Uterus (tissue), 4 donors: ENCODE data around the gene KIAA0232. TPM values are rescaled to one million over a fixed set of nuclear protein-coding genes. Genes with fewer than 3 reads are reported as not detected.

Source experiments
- DNase-seq, 2 donors: peaks; one replicate each; pipeline ENCODE4 v3.0.0-alpha.2; 2019 to 2020
- H3K27ac ChIP-seq, 2 donors: fragments of 200-600 bp; sonication (generic); 1 replicate in 1 of 2; 2 replicates in 1 of 2; pipeline ENCODE4 v1.5.1; 2016 to 2018
- H3K27me3 ChIP-seq, 2 donors: fragments of 200-600 bp; sonication (generic); one replicate each; pipeline ENCODE4 v1.5.1; 2018 to 2019; ENCODE audit warnings: control low read depth in 1 of 2
- H3K36me3 ChIP-seq, 2 donors: fragments of 200-600 bp; sonication (generic); one replicate each; pipeline ENCODE4 v1.5.1; 2019; ENCODE audit warnings: control low read depth in 1 of 2
- H3K4me1 ChIP-seq, 2 donors: fragments of 200-600 bp; sonication (generic); one replicate each; pipeline ENCODE4 v1.5.1; 2018 to 2019; ENCODE audit warnings: control low read depth in 1 of 2
- H3K4me3 ChIP-seq, 2 donors: fragments of 200-600 bp; sonication (generic); 1 replicate in 1 of 2; 2 replicates in 1 of 2; pipeline ENCODE4 v1.5.1; 2018 to 2019; ENCODE audit warnings: mild to moderate bottlenecking in 1 of 2
- H3K9me3 ChIP-seq, 2 donors: fragments of 200-600 bp; sonication (generic); one replicate each; pipeline ENCODE4 v1.5.1; 2019; ENCODE audit warnings: control low read depth in 1 of 2
- CTCF ChIP-seq, 4 experiments: fragments of 200-600 bp in 2 of 4; fragments of 450-650 bp in 2 of 4; sonication (generic) in 2 of 4; IDR thresholded peaks; one replicate each; pipeline ENCODE4 v1.5.1; 2016 to 2019; ENCODE audit warnings: antibody characterized with exemption in 4 of 4, mild to moderate bottlenecking in 2 of 4, moderate library complexity in 1 of 4
- POLR2A ChIP-seq, 2 donors: fragments of 450-650 bp; IDR thresholded peaks; one replicate each; pipeline ENCODE4 v1.6.1; 2016; ENCODE audit warnings: antibody characterized with exemption in 2 of 2, mild to moderate bottlenecking in 1 of 2, moderate library complexity in 1 of 2
- intact Hi-C: fragments of 100-400 bp; cut with DNase I; formaldehyde crosslinking; loops from one replicate; pipeline ENCODE4 v1.15.1; 2023; ENCODE audit warnings: low total_unique reads
- total RNA-seq, 4 donors: library from RNA; depleted of rRNA in 3 of 4; stranded (reverse); fragments of >200 nt in 3 of 4; gene quantifications; one replicate each; pipeline versions ENCODE4 v1.1.0 to v1.2.4, GENCODE V29; 2014 to 2023
- donor health status: DM: yes; HTN: yes; CAD: no.

KIAA0232 gene
- total RNA-seq, 4 donors from 2014 or later = 13.8 to 78.8 (median 43.4) TPM

GRCh38 chr4:6858997-6859396 is 76.5 kb downstream of the KIAA0232 start:
- no peaks in the 10 kb centered on the region for H3K9me3 ChIP-seq
- no peaks in the 10 kb centered on the region for H3K27me3 ChIP-seq
- H3K4me3 ChIP-seq = no peak overlapping the region
- intact Hi-C loops = no loop called here
- no peak overlapping the region for H3K27ac ChIP-seq
- peaks cover 0 to 7% of the 10 kb centered on the region in 2 donors for H3K4me1 ChIP-seq
- no peak for DNase-seq
- TF ChIP-seq POLR2A (IDR thresholded peaks at IDR 0.05) (no peak), CTCF (IDR thresholded peaks at IDR 0.05) (no peak)
- H3K36me3 ChIP-seq = no peaks in the 10 kb centered on the region

- no peak overlapping the region for H3K4me3 ChIP-seq
- no peaks in the 10 kb centered on the region for H3K9me3 ChIP-seq
- no peak overlapping the region for H3K27ac ChIP-seq
- intact Hi-C loops = no loop called here
- H3K4me1 ChIP-seq = peaks cover 0 to 7% of the 10 kb centered on the region in 2 donors
- no peaks in the 10 kb centered on the region for H3K36me3 ChIP-seq
- no peak for DNase-seq
- TF ChIP-seq POLR2A (IDR thresholded peaks at IDR 0.05) (no peak), CTCF (IDR thresholded peaks at IDR 0.05) (no peak)
- H3K27me3 ChIP-seq = no peaks in the 10 kb centered on the region
Measured at GRCh38 chr4:6859543-6859942, 77.0 kb downstream of the KIAA0232 start.

- H3K4me1 ChIP-seq = no peaks in the 10 kb centered on the region
- H3K27me3 ChIP-seq = no peaks in the 10 kb centered on the region
- H3K36me3 ChIP-seq = no peaks in the 10 kb centered on the region
- DNase-seq = no peak
- H3K9me3 ChIP-seq = no peaks in the 10 kb centered on the region
- intact Hi-C loops = no loop called here
- TF ChIP-seq POLR2A (IDR thresholded peaks at IDR 0.05) (no peak), CTCF (IDR thresholded peaks at IDR 0.05) (no peak)
- no peak overlapping the region for H3K4me3 ChIP-seq
- no peak overlapping the region for H3K27ac ChIP-seq
Measured at GRCh38 chr4:6868386-6868785, 85.9 kb downstream of the KIAA0232 start.

- TF ChIP-seq CTCF (IDR thresholded peaks at IDR 0.05) (no peak), POLR2A (IDR thresholded peaks at IDR 0.05) (no peak)
- Histone ChIP-seq H3K27me3 (no peaks in the 10 kb centered on the region), H3K4me1 (no peaks in the 10 kb centered on the region), H3K36me3 (no peaks in the 10 kb centered on the region), H3K9me3 (no peaks in the 10 kb centered on the region), H3K27ac (no peak overlapping the region), H3K4me3 (no peak overlapping the region)
- intact Hi-C loops = loop anchor here (5.0 kb wide), 1 partner anchor 148 kb away; no protein-coding TSS in a partner anchor
- no peak for DNase-seq
Measured at GRCh38 chr4:6869944-6870343, 87.4 kb downstream of the KIAA0232 start.

GRCh38 chr4:6873291-6873690 is 90.8 kb downstream of the KIAA0232 start:
- DNase-seq = no peak
- H3K4me1 ChIP-seq = no peaks in the 10 kb centered on the region
- no peak overlapping the region for H3K27ac ChIP-seq
- no peak overlapping the region for H3K4me3 ChIP-seq
- TF ChIP-seq POLR2A (IDR thresholded peaks at IDR 0.05) (no peak), CTCF (IDR thresholded peaks at IDR 0.05) (no peak)
- H3K27me3 ChIP-seq = no peaks in the 10 kb centered on the region
- no peaks in the 10 kb centered on the region for H3K36me3 ChIP-seq
- no peaks in the 10 kb centered on the region for H3K9me3 ChIP-seq
- intact Hi-C loops = loop anchor here (5.0 kb wide), 1 partner anchor 151 kb away; no protein-coding TSS in a partner anchor
